A673 (cell line): ENCODE results near the gene OSBP2. TPM values are rescaled to one million over a fixed set of nuclear protein-coding genes. Genes with fewer than 3 reads are reported as not detected.

ENCODE experiments used
- BruUV-seq: library from RNA; stranded (reverse); fragments of 400-500 nt; replicated peaks from 2 replicates; lab custom pipeline; 2021; lab: Mats Ljungman, UMichigan
- CTCF ChIA-PET: fragments of 300-600 bp; sonication (Branson Sonifier 250); formaldehyde crosslinking; loops from one replicate; lab custom pipeline; 2022; ENCODE audit warnings: antibody characterized with exemption; lab: Charles Lee
- POLR2A ChIA-PET: fragments of 300-600 bp; sonication (Branson Sonifier 250); formaldehyde crosslinking; loops from one replicate; lab custom pipeline; 2022; ENCODE audit warnings: antibody characterized with exemption; ENCODE audit not compliant: low non-redundant PET; lab: Charles Lee
- DNase-seq: peaks from one replicate; pipeline ENCODE4 v3.0.0-alpha.2; 2015; ENCODE audit warnings: low spot score
- H3K27ac ChIP-seq: fragments of 200-600 bp; sonication (generic); 2 replicates; pipeline ENCODE4 v1.5.1; 2016; ENCODE audit warnings: mixed run types, low read depth, mild to moderate bottlenecking, mixed read lengths, antibody characterized with exemption, low read length; ENCODE audit not compliant: poor library complexity, severe bottlenecking
- H3K27me3 ChIP-seq: fragments of 200-600 bp; sonication (generic); replicated peaks from 2 replicates; pipeline ENCODE4 v1.6.1; 2017; ENCODE audit warnings: mixed run types, low read depth, mild to moderate bottlenecking, mixed read lengths, antibody characterized with exemption, low read length; ENCODE audit not compliant: insufficient read depth, poor library complexity
- H3K36me3 ChIP-seq: fragments of 200-600 bp; sonication (generic); 2 replicates; pipeline ENCODE4 v1.6.1; 2016; ENCODE audit warnings: mixed run types, mild to moderate bottlenecking, mixed read lengths, antibody characterized with exemption, low read length; ENCODE audit not compliant: insufficient read depth, poor library complexity, severe bottlenecking
- H3K4me1 ChIP-seq: fragments of 200-600 bp; sonication (generic); 2 replicates; pipeline ENCODE4 v1.6.1; 2017; ENCODE audit warnings: mixed run types, mild to moderate bottlenecking, mixed read lengths, antibody characterized with exemption, low read length; ENCODE audit not compliant: insufficient read depth, poor library complexity, severe bottlenecking
- H3K4me3 ChIP-seq: fragments of 200-600 bp; sonication (generic); 2 replicates; pipeline ENCODE4 v1.5.1; 2016; ENCODE audit warnings: low read depth, mixed run types, mild to moderate bottlenecking, mixed read lengths, low read length; ENCODE audit not compliant: poor library complexity, severe bottlenecking
- H3K9me3 ChIP-seq: fragments of 200-600 bp; sonication (generic); 2 replicates; pipeline ENCODE4 v1.6.1; 2016; ENCODE audit warnings: mixed run types, low read depth, mild to moderate bottlenecking, mixed read lengths, antibody characterized with exemption, low read length; ENCODE audit not compliant: poor library complexity, severe bottlenecking
- EZH2 ChIP-seq: fragments of 200-600 bp; sonication (generic); IDR thresholded peaks from 2 replicates; pipeline ENCODE4 v1.6.1; 2017; ENCODE audit warnings: borderline replicate concordance, low read depth, mild to moderate bottlenecking, mixed read lengths, antibody characterized with exemption, low read length; ENCODE audit not compliant: poor library complexity, severe bottlenecking
- intact Hi-C: fragments of 100-400 bp; cut with micrococcal nuclease; formaldehyde crosslinking; loops from one replicate; pipeline ENCODE4 v1.10.0; 2022; ENCODE audit not compliant: unreplicated experiment
- total RNA-seq: library from RNA; stranded (reverse); gene quantifications from 2 replicates; pipeline ENCODE4 v1.2.3, GENCODE V29; 2021
- TF ChIP-seq, protein P1 (sequence below): fragments of 300-800, 200-600 bp; sonication (generic); conservative IDR thresholded peaks from 2 replicates; pipeline ENCODE4 v1.5.1; 2017; ENCODE audit warnings: low read depth, mild to moderate bottlenecking, antibody characterized with exemption, low read length, moderate library complexity, mixed read lengths

OSBP2 gene
- total RNA-seq, 1 experiment from 2014 or later, result 1.8 TPM

- no peak for TF ChIP-seq EZH2
- TF ChIP-seq, protein P1, sequence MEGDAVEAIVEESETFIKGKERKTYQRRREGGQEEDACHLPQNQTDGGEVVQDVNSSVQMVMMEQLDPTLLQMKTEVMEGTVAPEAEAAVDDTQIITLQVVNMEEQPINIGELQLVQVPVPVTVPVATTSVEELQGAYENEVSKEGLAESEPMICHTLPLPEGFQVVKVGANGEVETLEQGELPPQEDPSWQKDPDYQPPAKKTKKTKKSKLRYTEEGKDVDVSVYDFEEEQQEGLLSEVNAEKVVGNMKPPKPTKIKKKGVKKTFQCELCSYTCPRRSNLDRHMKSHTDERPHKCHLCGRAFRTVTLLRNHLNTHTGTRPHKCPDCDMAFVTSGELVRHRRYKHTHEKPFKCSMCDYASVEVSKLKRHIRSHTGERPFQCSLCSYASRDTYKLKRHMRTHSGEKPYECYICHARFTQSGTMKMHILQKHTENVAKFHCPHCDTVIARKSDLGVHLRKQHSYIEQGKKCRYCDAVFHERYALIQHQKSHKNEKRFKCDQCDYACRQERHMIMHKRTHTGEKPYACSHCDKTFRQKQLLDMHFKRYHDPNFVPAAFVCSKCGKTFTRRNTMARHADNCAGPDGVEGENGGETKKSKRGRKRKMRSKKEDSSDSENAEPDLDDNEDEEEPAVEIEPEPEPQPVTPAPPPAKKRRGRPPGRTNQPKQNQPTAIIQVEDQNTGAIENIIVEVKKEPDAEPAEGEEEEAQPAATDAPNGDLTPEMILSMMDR, result no peak
- DNase-seq, result no peak
- Histone ChIP-seq H3K4me3 (no peak overlapping the region), H3K4me1 (no peaks in the 10 kb centered on the region), H3K27me3 (no peaks in the 10 kb centered on the region), H3K9me3 (no peaks in the 10 kb centered on the region), H3K27ac (no peak overlapping the region), H3K36me3 (no peaks in the 10 kb centered on the region)
- ChIA-PET CTCF (no interaction called here), POLR2A (no interaction called here)
- no TSS peak for BruUV-seq
- intact Hi-C loops, result no loop called here
Measured at GRCh38 chr22:30742291-30743256, 47.9 kb downstream of the OSBP2 start.

- no peak for TF ChIP-seq EZH2
- TF ChIP-seq, protein P1, result no peak
- no TSS peak for BruUV-seq
- intact Hi-C loops, result no loop called here
- Histone ChIP-seq H3K4me3 (no peak overlapping the region), H3K4me1 (no peaks in the 10 kb centered on the region), H3K9me3 (no peaks in the 10 kb centered on the region), H3K36me3 (no peaks in the 10 kb centered on the region), H3K27me3 (no peaks in the 10 kb centered on the region), H3K27ac (no peak overlapping the region)
- ChIA-PET CTCF (no interaction called here), POLR2A (no interaction called here)
- no peak for DNase-seq
Measured at GRCh38 chr22:30743257-30744020, 48.8 kb downstream of the OSBP2 start.

DNA sequence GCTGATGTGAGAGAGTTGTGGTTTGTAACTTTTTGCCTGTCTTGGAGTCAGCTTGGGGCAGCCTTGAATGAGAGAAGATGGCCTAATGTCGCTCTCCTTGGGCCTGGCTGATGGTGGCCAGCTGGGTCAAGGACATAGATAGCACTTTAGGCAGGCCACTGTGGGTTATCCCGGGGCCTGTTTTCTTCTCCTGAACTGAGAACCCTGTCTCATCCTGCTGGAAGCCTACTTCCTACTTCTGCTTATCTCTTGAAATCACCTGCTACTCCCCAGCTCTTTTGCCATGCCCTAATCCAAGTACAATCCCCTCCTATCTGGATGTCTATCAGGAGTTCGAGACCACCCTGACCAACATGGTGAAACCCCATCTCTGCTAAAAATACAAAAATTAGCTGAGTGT is 49.5 kb downstream of the OSBP2 start:
- Histone ChIP-seq H3K27me3 (no peaks in the 10 kb centered on the region), H3K9me3 (no peaks in the 10 kb centered on the region), H3K4me3 (no peak overlapping the region), H3K4me1 (no peaks in the 10 kb centered on the region), H3K36me3 (no peaks in the 10 kb centered on the region), H3K27ac (no peak overlapping the region)
- DNase-seq, result no peak
- intact Hi-C loops, result no loop called here
- POLR2A ChIA-PET, result no interaction called here
- TF ChIP-seq, protein P1, result no peak
- CTCF ChIA-PET, result no interaction called here
- no TSS peak for BruUV-seq
